ENCODE data around the gene ZBTB20.

Gene ZBTB20

GRCh38 chr3:114941626-114942309 lies 205.3 kb downstream of the ZBTB20 start:
- H3K4me3 ChIP-seq (ENCODE audit: low read depth, low read length), result no peak overlapping the region

- H3K4me3 ChIP-seq (ENCODE audit: low read depth, low read length), result no peak overlapping the region
Observed at GRCh38 chr3:114939920-114940319, 207.2 kb downstream of the ZBTB20 start.

DNA sequence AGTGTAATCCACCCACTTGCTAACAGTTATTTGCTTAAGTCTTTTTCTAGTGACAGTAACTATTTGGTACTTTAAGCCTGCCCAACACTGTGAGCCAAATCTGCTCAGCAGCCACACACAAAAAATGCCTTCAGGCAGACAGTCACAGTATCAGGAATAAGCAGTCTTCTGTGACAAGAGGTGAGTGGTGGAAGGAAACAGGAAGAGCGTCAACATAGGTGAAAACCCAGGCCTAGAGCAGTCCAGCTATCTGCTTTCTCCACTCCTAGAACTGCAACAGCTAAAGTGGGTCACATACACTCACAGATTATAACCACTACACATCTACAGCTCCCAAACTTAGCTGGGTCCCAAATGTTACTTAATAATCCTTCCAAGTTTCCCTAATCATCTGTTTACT lies 213.7 kb downstream of the ZBTB20 start:
- no peak overlapping the region for H3K4me3 ChIP-seq (ENCODE audit: low read depth, low read length)

DNA sequence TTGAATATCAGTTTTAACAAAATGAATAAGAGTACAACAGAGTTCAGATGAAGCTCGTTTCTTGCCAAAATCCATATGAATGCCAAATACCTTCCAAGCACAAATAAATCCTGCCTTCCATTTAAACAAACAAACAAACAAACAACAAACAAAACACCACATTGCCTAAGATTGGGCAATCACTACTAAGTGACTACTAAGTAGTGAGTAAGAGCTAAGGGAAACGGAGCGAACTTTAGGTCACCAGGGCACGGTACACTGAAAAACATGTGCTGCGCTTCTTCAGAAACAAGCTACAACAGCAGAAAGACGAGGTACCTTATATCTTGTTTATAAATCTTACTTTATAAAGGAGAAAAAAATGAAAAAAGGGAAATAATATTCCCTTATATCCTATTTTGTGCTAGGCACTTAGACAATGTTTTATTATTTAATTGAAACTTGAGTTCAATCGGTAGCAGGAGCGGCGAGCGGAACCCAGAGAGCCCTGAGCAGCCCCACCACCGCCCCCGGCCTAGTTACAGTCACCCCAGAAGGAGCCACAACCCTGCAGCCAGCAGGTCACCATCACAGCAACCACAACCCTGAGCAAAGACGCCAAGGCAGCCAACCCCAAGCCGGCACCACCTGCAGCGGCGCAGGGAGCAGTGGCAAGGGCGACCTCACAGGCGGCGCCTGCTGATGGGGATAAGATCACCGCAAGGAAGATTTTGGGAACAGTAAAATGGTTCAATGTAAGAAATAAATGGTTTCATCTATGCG lies 216.9 kb downstream of the ZBTB20 start:
- H3K4me3 ChIP-seq (ENCODE audit: low read depth, low read length), result no peak overlapping the region

GRCh38 chr3:114928989-114929640 lies 218.0 kb downstream of the ZBTB20 start:
- no peak overlapping the region for H3K4me3 ChIP-seq (ENCODE audit: low read depth, low read length)

- H3K4me3 ChIP-seq (ENCODE audit: low read depth, low read length), result no peak overlapping the region
Observed at GRCh38 chr3:114904633-114905032, 242.5 kb downstream of the ZBTB20 start.

DNA sequence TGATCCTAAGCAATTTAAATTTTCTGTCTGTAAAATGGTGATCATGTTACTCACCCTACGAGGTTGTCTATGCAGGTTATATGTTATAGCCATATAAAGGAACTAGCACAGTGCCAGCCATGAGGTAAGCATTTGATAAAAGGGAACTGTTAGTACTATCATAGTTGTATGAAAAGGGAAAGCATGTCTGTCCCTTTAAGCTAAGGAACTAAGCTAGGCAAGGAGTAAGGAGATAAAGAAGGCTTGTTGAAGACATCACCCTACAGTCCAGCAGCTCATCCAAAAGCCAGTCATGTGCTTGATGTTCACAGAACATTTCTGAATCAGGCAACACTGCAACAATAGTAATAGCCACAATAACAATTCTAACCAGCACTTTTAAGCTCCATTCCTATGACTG lies 243.9 kb downstream of the ZBTB20 start:
- H3K4me3 ChIP-seq (ENCODE audit: low read depth, low read length), result no peak overlapping the region

DNA sequence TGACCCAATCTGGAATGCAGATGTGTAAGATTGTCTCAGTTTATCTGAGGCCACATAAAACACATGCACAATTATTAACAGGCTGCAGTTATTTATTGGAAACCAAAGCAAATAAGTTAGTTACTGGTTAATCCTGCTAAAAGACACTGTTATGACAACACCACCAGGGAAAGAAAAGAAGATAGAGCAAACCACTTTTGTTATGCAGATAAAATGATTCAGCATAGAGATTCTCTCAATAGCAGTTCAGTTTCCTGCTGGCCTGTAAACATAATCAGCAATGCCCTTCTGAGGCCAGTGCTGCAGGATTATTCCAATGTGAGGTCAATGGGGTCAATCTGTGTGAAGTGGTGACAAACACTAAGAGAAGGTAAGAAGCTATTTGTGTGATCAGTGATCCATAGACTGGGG lies 244.4 kb downstream of the ZBTB20 start:
- no peak overlapping the region for H3K4me3 ChIP-seq (ENCODE audit: low read depth, low read length)

DNA sequence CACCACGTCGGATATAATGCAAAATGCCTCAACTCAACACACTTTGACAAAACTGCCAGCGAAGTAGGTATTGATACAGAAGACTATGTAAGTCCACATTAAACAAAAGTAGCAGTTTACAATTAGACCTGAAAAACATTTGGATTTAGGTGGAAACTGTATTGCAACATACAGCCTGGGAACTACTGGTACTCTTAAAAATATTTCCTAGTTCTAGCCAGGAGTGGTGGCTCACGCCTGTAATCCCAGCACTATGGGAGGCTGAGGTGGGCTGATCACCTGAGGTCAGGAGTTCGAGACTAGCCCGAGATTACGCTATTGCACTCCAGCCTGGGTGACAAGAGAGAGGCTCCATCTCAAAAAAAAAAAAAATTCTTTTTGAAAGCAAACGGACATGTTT lies 246.2 kb downstream of the ZBTB20 start:
- H3K4me3 ChIP-seq (ENCODE audit: low read depth, low read length), result no peak overlapping the region

DNA sequence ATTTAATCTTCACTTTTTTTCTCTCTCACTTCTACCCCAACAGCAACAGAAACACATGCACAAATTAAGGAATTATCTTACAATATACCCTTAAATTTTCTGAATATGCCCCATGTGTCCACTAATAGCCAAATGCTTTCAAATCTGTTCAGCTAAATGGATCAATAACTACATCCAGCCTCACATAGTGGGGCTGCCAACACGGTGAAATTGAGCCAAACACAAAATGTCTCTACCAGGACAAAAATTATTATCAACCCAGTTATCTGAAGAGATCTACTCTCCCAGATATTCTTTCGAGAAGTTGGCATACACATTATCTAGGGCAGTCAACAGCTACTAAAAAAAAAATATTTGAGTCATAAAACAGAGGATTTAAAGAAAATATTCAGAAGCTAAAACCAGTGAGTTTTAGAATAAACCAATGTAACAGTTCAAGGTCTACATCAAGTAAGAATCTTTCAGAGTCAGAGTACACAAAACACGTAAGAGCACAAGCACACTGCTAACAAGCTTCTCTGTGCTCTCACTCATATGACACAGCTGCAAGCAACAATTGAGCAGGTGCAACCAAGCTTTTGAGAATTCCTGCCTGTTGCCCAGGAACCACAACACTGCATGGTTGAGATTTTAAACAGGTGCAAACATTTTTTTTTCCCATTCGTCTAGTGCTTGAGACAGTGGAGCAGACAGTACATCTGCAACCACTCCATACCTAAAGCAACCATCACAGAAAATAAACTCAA lies 247.7 kb downstream of the ZBTB20 start:
- no peak overlapping the region for H3K4me3 ChIP-seq (ENCODE audit: low read depth, low read length)

DNA sequence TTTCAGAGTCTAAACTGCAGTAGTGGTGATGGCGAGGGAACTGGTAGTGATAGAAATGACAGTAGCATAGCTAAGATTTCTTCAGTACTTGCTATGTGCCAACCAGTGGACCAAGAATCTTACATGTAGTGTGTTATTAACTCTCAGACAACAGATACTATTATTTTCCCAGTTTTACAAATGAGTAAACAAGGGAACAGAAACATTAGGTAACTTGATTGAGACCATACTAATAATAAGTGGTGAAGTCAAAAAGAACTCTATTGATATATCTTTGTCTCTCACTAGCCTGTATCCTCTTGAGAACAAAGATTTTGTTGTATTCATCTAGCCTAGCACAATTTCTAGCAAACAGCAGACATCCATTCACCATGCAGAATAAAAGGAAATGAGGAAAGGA lies 250.1 kb downstream of the ZBTB20 start:
- no peak overlapping the region for H3K4me3 ChIP-seq (ENCODE audit: low read depth, low read length)

DNA sequence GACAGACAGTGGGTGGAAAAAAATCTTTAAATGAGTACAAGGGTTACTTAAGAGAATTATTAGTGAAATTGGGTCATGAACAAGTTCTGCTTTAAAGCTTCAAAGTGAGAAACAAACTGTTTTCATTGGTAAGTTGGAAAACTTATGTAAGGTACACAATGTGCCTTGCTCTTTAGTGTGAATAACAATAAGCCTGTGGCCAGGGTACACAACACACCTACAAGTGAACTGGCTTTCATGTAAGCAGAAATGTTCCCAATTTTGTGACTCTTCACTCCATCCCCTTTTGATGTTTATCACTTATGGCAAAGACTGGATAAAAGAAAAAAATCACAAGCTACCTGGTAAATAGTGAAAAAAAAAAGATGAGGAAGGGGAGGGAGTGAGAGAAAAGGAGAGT lies 253.7 kb downstream of the ZBTB20 start:
- H3K4me3 ChIP-seq (ENCODE audit: low read depth, low read length), result no peak overlapping the region

DNA sequence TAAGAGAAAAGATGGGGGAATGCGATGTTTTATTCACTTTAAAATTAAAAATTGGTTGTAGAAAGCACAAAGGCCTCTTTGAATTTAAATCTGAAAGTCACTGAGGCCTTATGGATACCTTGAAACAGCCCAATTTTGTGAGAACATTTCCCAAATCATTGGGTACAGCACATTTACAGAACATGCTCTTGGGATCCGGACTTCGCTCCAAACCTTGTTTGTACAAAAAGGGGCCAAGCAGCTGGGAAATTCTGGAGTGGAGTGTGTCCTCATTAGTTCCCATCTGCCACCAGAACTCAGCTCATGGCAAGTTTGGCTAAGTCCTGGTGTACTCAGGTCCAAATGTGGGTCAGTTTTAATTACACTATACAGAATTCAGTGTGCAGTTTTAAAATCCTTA lies 254.2 kb downstream of the ZBTB20 start:
- no peak overlapping the region for H3K4me3 ChIP-seq (ENCODE audit: low read depth, low read length)

DNA sequence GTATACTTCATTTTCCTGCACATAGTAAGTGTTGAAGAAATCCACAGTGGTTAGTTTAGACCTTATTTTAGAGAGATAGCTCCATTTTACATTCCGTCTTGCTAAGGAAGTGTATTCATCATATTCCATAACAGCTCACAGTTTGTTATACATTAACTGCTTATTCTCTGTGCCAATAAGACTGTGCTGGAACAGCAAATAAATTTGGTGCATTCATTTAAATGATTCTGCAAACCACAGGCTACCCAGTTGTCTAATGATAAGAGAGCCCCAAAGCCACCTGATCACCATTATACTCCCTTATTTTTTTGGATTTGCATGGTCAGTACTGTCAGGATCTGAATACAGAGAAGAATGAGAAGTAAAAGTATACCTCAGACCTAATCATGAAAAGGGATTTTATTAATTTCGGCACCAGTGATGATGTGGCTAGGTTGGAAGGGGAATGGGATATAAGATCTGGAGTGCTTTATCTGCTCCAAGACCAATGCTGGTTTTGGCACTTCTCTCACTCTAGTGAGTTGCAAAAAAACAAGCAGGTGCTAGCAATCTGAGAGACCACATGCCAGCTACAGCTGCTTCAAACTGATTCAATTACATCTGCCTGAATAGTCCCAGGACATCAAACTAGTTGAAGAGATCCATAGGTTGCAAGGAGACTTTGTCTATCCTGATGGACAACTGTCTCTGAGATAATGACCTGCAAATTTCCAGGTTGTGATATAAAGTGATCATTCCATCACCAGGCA lies 254.8 kb downstream of the ZBTB20 start:
- no peak overlapping the region for H3K4me3 ChIP-seq (ENCODE audit: low read depth, low read length)

DNA sequence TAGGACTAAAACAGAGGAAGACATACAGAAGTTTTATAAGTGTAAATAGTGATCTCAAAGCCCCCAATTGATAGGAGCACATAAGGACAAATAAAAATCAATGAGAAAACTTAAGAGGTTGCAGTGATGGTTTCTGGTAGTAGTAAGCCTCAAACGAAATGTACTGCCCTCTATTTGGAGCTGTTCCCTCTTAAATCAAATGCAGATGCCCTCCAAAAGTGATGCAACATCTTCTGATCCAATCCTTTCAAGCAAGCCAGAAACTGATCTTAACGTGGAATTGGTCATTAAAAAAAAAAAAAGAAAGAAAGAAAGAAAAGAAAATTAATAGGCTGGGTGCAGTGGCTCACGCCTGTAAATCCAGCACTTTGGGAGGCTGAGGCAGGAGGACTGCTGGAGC lies 259.3 kb downstream of the ZBTB20 start:
- no peak overlapping the region for H3K4me3 ChIP-seq (ENCODE audit: low read depth, low read length)

DNA sequence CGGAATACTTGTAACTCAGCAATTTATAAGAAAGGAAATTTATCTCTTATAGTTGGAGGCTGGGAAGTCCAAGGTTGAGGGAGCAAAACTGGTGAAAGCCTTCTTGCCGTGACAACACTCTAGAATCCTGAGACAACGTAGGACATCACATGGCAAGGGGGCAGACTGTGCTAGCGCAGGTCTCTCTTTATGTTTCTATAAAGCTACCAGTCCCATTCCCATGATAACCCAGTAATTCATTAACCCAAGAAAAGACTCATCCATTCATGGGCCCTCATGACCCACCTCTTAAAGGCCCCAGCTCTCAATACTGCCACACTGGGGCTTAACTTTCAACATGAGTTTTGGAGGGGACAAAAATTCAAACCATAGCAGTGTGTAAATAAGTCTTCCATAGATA lies 260.2 kb downstream of the ZBTB20 start:
- H3K4me3 ChIP-seq (ENCODE audit: low read depth, low read length), result no peak overlapping the region

DNA sequence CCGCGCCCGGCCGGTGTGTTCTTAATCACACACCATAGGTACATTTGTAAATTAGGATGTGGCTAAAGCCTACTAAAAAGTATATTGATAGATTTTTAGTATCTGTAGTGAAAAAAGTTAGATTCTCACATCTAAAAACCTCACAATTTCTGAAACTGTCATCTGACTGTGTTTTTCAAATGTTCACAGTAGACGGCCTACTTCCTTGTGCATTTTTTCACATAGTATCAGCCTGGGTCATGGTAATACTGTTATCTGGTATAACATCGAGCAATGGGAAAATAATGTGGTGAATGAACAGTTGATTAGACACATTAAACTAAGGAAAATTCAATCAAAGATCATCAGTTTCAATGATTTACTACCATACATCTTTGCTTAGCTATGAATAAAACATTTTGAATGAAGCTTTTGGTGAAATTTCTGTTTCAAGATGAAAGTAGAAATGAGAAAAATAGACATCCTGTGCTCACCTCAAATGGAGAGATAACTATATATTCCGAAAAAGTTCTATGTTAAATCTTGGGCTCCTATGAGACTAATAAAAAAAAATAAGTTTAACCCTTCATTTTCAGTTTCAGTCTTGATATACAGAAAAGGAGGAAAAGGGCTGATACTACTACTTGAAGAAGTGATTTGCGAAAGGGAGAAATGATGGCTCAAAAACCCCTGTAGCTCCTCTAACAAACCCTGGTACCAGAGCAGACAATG lies 262.7 kb downstream of the ZBTB20 start:
- H3K4me3 ChIP-seq (ENCODE audit: low read depth, low read length), result no peak overlapping the region

GRCh38 chr3:114880078-114880477 lies 267.0 kb downstream of the ZBTB20 start:
- H3K4me3 ChIP-seq (ENCODE audit: low read depth, low read length), result no peak overlapping the region

GRCh38 chr3:114879059-114880031 lies 267.7 kb downstream of the ZBTB20 start:
- H3K4me3 ChIP-seq (ENCODE audit: low read depth, low read length), result no peak overlapping the region
